GM18907 (cell line): ENCODE data around the gene ALDH3B2.
"Not testable (repeated sequence)": the region's sequence is repeated elsewhere in the genome, so short reads cannot be mapped to it uniquely, and the experiment has no call there.

Experiments
- ATAC-seq: cut with Tn5 transposase; IDR thresholded peaks from one replicate; pipeline ENCODE4 v1.9.1; 2021; ENCODE audit warnings: mild to moderate bottlenecking, moderate library complexity; ENCODE audit not compliant: unreplicated experiment

ALDH3B2 gene

GRCh38 chr11:67687986-67688385 is 13.6 kb upstream of the ALDH3B2 start:
- ATAC-seq: no peak

- ATAC-seq: not testable (repeated sequence)
Observed at GRCh38 chr11:67685641-67686332, 11.4 kb upstream of the ALDH3B2 start.

- not testable (repeated sequence) for ATAC-seq
Observed at GRCh38 chr11:67682126-67683034, 8.0 kb upstream of the ALDH3B2 start.

DNA sequence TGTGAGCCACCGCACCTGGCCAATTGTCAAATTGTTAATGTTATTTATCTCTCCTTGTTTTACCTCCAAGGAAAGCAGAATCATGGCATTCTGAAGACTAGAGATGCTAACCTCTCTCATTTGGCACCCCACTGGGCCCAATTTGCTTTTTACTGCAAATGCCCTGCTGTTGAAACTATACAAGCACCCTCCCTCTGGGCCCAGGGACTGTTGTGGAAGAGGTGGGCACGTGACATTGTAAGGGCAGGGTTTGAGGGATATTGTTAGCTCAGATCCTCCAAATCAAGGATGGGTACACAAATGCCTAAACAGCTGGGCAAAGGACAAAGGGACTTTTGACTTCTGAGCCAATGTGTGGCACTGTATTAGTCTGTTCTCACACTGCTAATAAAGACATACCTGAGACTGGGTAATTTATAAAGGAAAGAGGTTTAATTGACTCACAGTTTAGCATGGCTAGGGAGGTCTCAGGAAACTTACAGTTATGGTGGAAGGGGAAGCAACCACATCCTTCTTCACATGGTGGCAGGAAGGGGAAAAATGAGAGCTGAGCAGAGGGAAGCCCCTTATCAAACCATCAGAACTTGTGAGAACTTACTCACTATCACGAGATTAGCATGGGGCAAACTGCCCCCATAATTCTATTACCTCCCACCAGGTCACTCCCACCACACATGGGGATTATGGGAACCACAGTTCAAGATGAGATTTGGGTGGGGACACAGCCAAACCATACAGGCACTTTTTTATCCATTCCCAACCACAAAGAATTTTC is 6.5 kb upstream of the ALDH3B2 start:
- ATAC-seq: no peak

- no peak for ATAC-seq
Observed at GRCh38 chr11:67675058-67675747, 780 bp upstream of the ALDH3B2 start.

DNA sequence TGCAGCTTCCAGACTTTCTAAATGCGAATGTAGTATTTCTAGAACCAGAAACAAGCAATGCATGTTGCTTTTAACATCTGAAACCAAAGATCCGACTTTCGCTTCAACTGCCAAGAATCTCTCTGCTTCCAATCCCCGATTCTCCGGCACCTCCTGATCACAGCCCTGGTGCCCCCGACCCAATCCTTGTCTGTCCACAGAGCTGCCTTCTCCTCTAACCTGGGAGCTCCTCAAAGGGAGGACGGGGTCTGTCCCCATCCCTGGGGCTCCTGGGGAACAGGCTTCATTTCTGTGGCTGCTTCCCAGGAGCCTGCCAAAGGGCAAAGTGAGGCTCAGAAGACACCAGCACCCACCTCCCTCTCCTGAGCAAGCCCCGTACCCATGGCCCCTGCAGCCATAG is 521 bp downstream of the ALDH3B2 start:
- no peak for ATAC-seq

DNA sequence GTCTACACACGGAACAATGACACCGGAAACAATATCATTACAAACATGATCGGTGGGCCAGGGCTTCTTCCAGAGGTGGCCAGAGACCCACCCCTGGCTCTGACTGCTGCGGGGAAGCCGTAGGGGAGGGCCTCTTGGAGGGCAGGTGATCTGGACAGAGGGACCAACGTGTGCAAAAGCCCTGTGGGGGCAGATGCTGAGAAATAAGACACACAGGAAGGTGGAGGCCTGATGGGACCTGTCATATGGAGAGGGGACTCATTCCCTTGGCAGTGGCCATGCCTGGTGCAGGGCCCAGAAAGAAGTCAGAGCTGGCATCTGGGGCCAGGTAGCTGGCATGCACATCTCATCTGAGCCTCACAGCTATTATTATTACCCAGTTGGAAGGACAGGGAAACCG is 1.1 kb downstream of the ALDH3B2 start:
- no peak for ATAC-seq

DNA sequence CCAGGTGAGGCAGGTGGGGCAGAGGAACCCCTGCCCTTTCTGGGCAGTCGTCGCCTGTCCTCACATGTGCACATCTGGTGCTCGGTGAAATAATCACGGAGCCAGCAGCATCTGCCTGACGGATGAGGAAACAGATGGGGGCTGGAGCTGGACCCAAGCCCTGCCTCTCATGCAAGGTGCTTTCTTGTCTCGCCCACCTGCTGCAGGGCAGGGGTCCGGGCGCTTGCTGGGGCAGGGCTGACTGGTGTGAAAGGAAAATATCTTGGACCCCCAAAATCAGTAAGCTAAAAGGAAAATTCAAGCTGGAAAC is 3.3 kb downstream of the ALDH3B2 start:
- no peak for ATAC-seq

- ATAC-seq: no peak
Observed at GRCh38 chr11:67670316-67671210, 3.9 kb downstream of the ALDH3B2 start.

- ATAC-seq: no peak
Observed at GRCh38 chr11:67668192-67668551, 6.3 kb downstream of the ALDH3B2 start.

GRCh38 chr11:67667490-67668191 is 6.8 kb downstream of the ALDH3B2 start:
- no peak for ATAC-seq

GRCh38 chr11:67666676-67667489 is 7.5 kb downstream of the ALDH3B2 start:
- ATAC-seq: no peak

DNA sequence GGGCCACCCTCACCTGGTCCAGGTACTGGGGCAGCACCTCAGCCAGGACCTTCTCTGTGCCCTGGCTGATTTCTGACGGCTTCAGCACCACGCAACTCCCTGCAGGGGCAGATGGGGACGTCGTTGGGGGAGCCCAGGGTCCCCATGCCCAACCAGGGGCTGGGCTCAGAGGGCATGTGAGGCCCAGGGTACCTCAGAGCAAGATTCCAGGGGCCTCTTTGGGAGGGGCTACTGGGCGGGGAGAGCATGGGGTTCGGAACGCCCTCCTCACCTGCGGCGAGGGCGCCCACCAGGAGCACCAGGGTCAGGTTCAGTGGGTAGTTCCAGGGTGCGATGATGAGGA is 8.1 kb downstream of the ALDH3B2 start:
- no peak for ATAC-seq

DNA sequence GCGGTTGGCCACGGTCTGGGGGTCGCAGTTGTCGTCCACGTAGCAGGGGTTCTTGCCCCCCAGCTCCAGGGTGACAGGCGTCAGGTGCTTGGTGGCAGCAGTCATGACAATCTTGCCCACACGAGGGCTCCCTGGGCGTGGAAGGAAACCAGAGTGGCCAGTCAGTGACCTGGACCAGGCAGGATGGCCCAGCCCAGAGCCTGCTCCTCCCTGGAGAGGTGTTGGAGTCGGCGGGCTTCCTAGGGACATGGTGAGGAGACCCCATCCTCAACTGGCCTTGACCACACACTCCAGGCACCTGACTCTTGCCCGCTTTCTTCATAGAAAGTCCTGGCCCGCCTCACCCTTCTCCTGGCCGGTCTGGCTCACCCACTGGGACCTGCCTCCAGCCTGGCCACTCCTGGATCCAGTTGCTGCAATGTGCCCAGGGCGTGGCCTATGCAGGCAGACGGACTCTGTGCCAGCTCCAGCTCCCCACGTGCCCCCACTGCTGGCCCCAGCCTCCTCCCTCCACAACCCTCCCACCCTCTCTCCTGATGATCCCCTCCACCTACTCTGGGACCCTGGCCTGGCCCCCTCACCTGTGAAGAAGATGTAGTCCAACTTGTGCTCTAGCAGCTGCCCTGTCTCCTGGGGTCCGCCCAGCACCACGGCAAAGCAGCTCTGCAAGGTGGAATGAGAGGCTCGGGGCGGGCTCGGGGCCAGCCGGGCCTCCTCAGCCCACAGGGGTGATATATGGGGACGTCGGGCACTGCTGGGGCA is 8.7 kb downstream of the ALDH3B2 start:
- ATAC-seq: no peak

GRCh38 chr11:67664696-67665540 is 9.5 kb downstream of the ALDH3B2 start:
- no peak for ATAC-seq

DNA sequence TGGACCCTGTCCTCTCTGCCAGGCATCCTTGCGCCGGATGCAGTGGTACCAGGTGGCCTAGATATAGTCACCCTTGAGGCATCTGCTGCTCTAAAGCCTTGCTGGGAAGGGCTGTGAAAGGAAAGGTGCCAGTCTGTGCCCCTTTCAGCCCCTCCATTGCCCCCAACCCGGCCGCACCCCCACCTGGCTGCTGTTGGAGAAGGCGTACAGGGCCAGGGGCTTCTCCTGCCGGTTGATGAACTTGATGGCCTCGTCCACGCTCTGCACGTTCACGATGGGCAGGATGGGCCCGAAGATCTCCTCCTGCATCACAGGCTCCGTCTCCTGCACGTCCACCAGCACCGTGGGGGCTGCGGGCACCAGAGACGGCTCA is 10.2 kb downstream of the ALDH3B2 start:
- ATAC-seq: no peak

GRCh38 chr11:67663532-67664212 is 10.8 kb downstream of the ALDH3B2 start:
- no peak for ATAC-seq
